SK-N-SH treated with all-trans-retinoic acid at 6 μM for 48 hours (cell line): ENCODE data around the gene PSG7.
"Not testable (repeated sequence)": the region's sequence is repeated elsewhere in the genome, so short reads cannot be mapped to it uniquely, and the experiment has no call there.

ENCODE experiments used
- ESRRG ChIP-seq: fragments of 250-450 bp; sonication (Bioruptor Pico); IDR thresholded peaks from 2 replicates; pipeline ENCODE4 v1.6.1; 2021; ENCODE audit warnings: mild to moderate bottlenecking
- ISL1 ChIP-seq: fragments of 250-450 bp; sonication (Bioruptor Pico); IDR thresholded peaks from 2 replicates; pipeline ENCODE4 v2.1.2; 2022; ENCODE audit warnings: mild to moderate bottlenecking, moderate library complexity
- OSR1 ChIP-seq: fragments of 250-450 bp; sonication (Bioruptor Pico); IDR thresholded peaks from 2 replicates; pipeline ENCODE4 v1.8.0; 2022; ENCODE audit warnings: moderate library complexity, mild to moderate bottlenecking, inconsistent platforms
- PPARA ChIP-seq: fragments of 250-450 bp; sonication (Bioruptor Pico); IDR thresholded peaks from 2 replicates; pipeline ENCODE4 v1.5.0; 2020; ENCODE audit warnings: mild to moderate bottlenecking, borderline replicate concordance
- RARB ChIP-seq: fragments of 250-450 bp; sonication (Bioruptor Pico); IDR thresholded peaks from 2 replicates; pipeline ENCODE4 v1.8.0; 2021; ENCODE audit warnings: mild to moderate bottlenecking, moderate library complexity
- TOX ChIP-seq: fragments of 250-450 bp; sonication (Bioruptor Pico); IDR thresholded peaks from 2 replicates; pipeline ENCODE4 v1.8.0; 2021; ENCODE audit warnings: mild to moderate bottlenecking, moderate library complexity, borderline replicate concordance
- ZC3H10 ChIP-seq: fragments of 250-450 bp; sonication (Bioruptor Pico); IDR thresholded peaks from 2 replicates; pipeline ENCODE4 v1.5.1; 2021; ENCODE audit warnings: mild to moderate bottlenecking, moderate library complexity
- ZFP3 ChIP-seq: fragments of 250-450 bp; sonication (Bioruptor Pico); IDR thresholded peaks from 2 replicates; pipeline ENCODE4 v1.5.0; 2020; ENCODE audit warnings: mild to moderate bottlenecking, moderate library complexity
- ZFP30 ChIP-seq: fragments of 450-650 bp; formaldehyde crosslinking; IDR thresholded peaks from 2 replicates; pipeline ENCODE4 v1.5.0; 2022; ENCODE audit warnings: mild to moderate bottlenecking, moderate library complexity
- ZNF8 ChIP-seq: fragments of 450-650 bp; formaldehyde crosslinking; IDR thresholded peaks from 2 replicates; pipeline ENCODE4 v1.5.0; 2020; ENCODE audit warnings: mild to moderate bottlenecking, moderate library complexity
- TF ChIP-seq, protein P1 (sequence below): fragments of 250-450 bp; sonication (Bioruptor Pico); IDR thresholded peaks from 2 replicates; pipeline ENCODE4 v1.8.0; 2020; ENCODE audit warnings: mild to moderate bottlenecking, moderate library complexity, borderline replicate concordance
- TF ChIP-seq, protein P2 (sequence below): fragments of 250-450 bp; sonication (Bioruptor Pico); IDR thresholded peaks from 2 replicates; pipeline ENCODE4 v1.8.0; 2021; ENCODE audit warnings: low read depth, mild to moderate bottlenecking, moderate library complexity, borderline replicate concordance

DNA sequence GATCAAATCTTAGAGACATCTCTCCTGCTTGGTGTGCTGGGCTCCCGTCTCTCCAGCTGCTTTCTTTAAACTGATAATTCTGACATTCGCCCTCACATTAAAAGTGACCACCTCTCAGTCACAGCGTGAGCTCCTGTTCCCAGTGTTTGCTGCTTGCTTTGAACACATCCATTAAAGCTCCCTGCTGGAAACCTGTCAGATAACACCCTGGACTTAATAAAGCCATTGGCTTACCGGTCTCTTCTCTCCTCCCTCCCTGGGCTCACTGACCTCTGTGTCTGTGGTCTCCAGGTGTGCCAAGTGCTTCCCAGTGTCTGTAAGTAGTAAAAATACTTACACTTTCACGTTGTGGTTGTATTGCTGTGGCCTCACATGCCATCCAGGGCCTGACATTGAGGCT lies 55.0 kb downstream of the PSG7 start:
- TF ChIP-seq ESRRG; ZFP30 (CRISPR knock-in tag); PPARA (CRISPR knock-in tag); ZNF8 (CRISPR knock-in tag); ZFP3 (CRISPR knock-in tag); OSR1; RARB (CRISPR knock-in tag); ZC3H10 (CRISPR knock-in tag); ISL1; TOX (CRISPR knock-in tag): not testable (repeated sequence)
- TF ChIP-seq, protein P1, sequence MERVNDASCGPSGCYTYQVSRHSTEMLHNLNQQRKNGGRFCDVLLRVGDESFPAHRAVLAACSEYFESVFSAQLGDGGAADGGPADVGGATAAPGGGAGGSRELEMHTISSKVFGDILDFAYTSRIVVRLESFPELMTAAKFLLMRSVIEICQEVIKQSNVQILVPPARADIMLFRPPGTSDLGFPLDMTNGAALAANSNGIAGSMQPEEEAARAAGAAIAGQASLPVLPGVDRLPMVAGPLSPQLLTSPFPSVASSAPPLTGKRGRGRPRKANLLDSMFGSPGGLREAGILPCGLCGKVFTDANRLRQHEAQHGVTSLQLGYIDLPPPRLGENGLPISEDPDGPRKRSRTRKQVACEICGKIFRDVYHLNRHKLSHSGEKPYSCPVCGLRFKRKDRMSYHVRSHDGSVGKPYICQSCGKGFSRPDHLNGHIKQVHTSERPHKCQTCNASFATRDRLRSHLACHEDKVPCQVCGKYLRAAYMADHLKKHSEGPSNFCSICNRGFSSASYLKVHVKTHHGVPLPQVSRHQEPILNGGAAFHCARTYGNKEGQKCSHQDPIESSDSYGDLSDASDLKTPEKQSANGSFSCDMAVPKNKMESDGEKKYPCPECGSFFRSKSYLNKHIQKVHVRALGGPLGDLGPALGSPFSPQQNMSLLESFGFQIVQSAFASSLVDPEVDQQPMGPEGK (CRISPR knock-in tag): not testable (repeated sequence)
- TF ChIP-seq, protein P2, sequence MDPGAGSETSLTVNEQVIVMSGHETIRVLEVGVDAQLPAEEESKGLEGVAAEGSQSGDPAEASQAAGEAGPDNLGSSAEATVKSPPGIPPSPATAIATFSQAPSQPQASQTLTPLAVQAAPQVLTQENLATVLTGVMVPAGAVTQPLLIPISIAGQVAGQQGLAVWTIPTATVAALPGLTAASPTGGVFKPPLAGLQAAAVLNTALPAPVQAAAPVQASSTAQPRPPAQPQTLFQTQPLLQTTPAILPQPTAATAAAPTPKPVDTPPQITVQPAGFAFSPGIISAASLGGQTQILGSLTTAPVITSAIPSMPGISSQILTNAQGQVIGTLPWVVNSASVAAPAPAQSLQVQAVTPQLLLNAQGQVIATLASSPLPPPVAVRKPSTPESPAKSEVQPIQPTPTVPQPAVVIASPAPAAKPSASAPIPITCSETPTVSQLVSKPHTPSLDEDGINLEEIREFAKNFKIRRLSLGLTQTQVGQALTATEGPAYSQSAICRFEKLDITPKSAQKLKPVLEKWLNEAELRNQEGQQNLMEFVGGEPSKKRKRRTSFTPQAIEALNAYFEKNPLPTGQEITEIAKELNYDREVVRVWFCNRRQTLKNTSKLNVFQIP (CRISPR knock-in tag): not testable (repeated sequence)
